ENCODE data around the gene CERKL. TPM values are rescaled to one million over a fixed set of nuclear protein-coding genes. Genes with fewer than 3 reads are reported as not detected.
A peak's percentile ranks its signal among the peaks of the same experiment; 100 is the strongest.

The CERKL gene
- total and polyA plus RNA-seq, 4 donors, result 1.3 to 12.0 (median 2.5) TPM

- Histone ChIP-seq H3K9ac (ENCODE audit: insufficient read depth in 1 of 2, low read length in 2 of 2) (no peak overlapping the region), H3K4me1 (ENCODE audit: control insufficient read depth in 5 of 5, insufficient read depth in 5 of 5, low read length in 5 of 5) (no peaks in the 10 kb centered on the region), H3K4me3 (no peak overlapping the region), H3K27me3 (ENCODE audit: control insufficient read depth in 3 of 3, insufficient read depth in 3 of 3, low read length in 2 of 3) (no peaks in the 10 kb centered on the region), H3K9me3 (ENCODE audit: control insufficient read depth in 4 of 4, insufficient read depth in 3 of 4, low read length in 3 of 4) (no peaks in the 10 kb centered on the region), H3K36me3 (ENCODE audit: control insufficient read depth in 4 of 4, insufficient read depth in 4 of 4, low read length in 4 of 4) (no peaks in the 10 kb centered on the region), H3K27ac (ENCODE audit: low read depth in 1 of 2, low read length in 1 of 2) (no peak overlapping the region)
- TF ChIP-seq, protein P1, sequence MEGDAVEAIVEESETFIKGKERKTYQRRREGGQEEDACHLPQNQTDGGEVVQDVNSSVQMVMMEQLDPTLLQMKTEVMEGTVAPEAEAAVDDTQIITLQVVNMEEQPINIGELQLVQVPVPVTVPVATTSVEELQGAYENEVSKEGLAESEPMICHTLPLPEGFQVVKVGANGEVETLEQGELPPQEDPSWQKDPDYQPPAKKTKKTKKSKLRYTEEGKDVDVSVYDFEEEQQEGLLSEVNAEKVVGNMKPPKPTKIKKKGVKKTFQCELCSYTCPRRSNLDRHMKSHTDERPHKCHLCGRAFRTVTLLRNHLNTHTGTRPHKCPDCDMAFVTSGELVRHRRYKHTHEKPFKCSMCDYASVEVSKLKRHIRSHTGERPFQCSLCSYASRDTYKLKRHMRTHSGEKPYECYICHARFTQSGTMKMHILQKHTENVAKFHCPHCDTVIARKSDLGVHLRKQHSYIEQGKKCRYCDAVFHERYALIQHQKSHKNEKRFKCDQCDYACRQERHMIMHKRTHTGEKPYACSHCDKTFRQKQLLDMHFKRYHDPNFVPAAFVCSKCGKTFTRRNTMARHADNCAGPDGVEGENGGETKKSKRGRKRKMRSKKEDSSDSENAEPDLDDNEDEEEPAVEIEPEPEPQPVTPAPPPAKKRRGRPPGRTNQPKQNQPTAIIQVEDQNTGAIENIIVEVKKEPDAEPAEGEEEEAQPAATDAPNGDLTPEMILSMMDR (IDR thresholded peaks at IDR 0.05; ENCODE audit: control extremely low read depth, extremely low read depth), result no peak
- ATAC-seq (ENCODE audit: insufficient read depth, low FRiP score) (no peak), DNase-seq (no peak)
- 79 to 83% methylated on average over 7 of the region's 7 CpGs for WGBS, 2 donors
Measured at GRCh38 chr2:181614874-181615638, 41.8 kb downstream of the CERKL start.

DNA sequence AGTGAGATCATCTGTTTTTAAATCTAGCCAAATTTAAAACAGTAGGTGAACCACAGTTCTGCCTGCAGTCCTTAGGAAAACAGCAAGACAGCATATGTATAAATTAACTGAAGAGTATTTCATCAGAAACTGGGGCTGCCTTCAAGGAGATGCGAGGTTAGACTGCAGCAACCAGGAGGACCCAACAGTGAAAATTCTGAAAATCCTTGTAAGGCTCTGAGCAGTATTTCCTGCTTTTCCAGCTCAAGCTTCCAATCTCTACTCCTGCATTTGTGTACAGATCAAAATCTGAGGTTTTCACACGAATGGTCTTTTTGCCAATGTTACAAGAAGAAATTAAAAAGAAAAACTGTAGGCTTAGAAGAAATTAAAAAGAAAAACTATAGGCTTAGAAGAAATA, 43.7 kb downstream of the CERKL start:
- TF ChIP-seq, protein P1 (IDR thresholded peaks at IDR 0.05; ENCODE audit: control extremely low read depth, extremely low read depth), result no peak
- H3K4me3 ChIP-seq, result no peak overlapping the region
- DNase-seq, result peak in 1 of 3 donors; percentile 29

GRCh38 chr2:181607629-181608590, 49.0 kb downstream of the CERKL start:
- no peaks in the 10 kb centered on the region for H3K27me3 ChIP-seq (ENCODE audit: control insufficient read depth in 3 of 3, insufficient read depth in 3 of 3, low read length in 2 of 3)
- WGBS, 2 donors, result 71% methylated on average over 4 of the region's 4 CpGs
- TF ChIP-seq, protein P1 (IDR thresholded peaks at IDR 0.05; ENCODE audit: control extremely low read depth, extremely low read depth), result no peak
- H3K4me1 ChIP-seq (ENCODE audit: control insufficient read depth in 5 of 5, insufficient read depth in 5 of 5, low read length in 5 of 5), result no peaks in the 10 kb centered on the region
- H3K9me3 ChIP-seq (ENCODE audit: control insufficient read depth in 4 of 4, insufficient read depth in 3 of 4, low read length in 3 of 4), result no peaks in the 10 kb centered on the region
- no peak for ATAC-seq (ENCODE audit: insufficient read depth, low FRiP score)
- no peak overlapping the region for H3K27ac ChIP-seq (ENCODE audit: low read depth in 1 of 2, low read length in 1 of 2)
- no peak overlapping the region for H3K4me3 ChIP-seq
- DNase-seq, result no peak
- no peak overlapping the region for H3K9ac ChIP-seq (ENCODE audit: insufficient read depth in 1 of 2, low read length in 2 of 2)
- H3K36me3 ChIP-seq (ENCODE audit: control insufficient read depth in 4 of 4, insufficient read depth in 4 of 4, low read length in 4 of 4), result no peaks in the 10 kb centered on the region

More for the DNA sequence above, 43.7 kb downstream of the CERKL start:
- Histone ChIP-seq H3K4me1 (ENCODE audit: control insufficient read depth in 5 of 5, insufficient read depth in 5 of 5, low read length in 5 of 5) (no peaks in the 10 kb centered on the region), H3K27ac (ENCODE audit: low read depth in 1 of 2, low read length in 1 of 2) (no peak overlapping the region), H3K36me3 (ENCODE audit: control insufficient read depth in 4 of 4, insufficient read depth in 4 of 4, low read length in 4 of 4) (no peaks in the 10 kb centered on the region), H3K27me3 (ENCODE audit: control insufficient read depth in 3 of 3, insufficient read depth in 3 of 3, low read length in 2 of 3) (no peaks in the 10 kb centered on the region), H3K9ac (ENCODE audit: insufficient read depth in 1 of 2, low read length in 2 of 2) (no peak overlapping the region), H3K9me3 (ENCODE audit: control insufficient read depth in 4 of 4, insufficient read depth in 3 of 4, low read length in 3 of 4) (no peaks in the 10 kb centered on the region)
- 52 to 77% methylated on average over 2 of the region's 2 CpGs for WGBS, 2 donors
- no peak for ATAC-seq (ENCODE audit: insufficient read depth, low FRiP score)

Measured in lung (tissue), 12 donors.